Skeletal muscle cell (primary cell): ENCODE measurements around the gene WFIKKN2.

ENCODE experiments used
- DNase-seq: peaks from one replicate; pipeline ENCODE4 v3.0.0-alpha.2; 2010; ENCODE audit warnings: low read depth
- H3K4me3 ChIP-seq: 2 replicates; pipeline ENCODE4 v1.5.1; 2011; ENCODE audit warnings: low read depth, mild to moderate bottlenecking, control low read depth, low read length, moderate library complexity

WFIKKN2 gene

GRCh38 chr17:50832864-50833381 is 2.5 kb upstream of the WFIKKN2 start:
- DNase-seq, result no peak
- no peak overlapping the region for H3K4me3 ChIP-seq

- no peak for DNase-seq
- no peak overlapping the region for H3K4me3 ChIP-seq
These were observed 1.6 kb upstream of the WFIKKN2 start for GRCh38 chr17:50833510-50834428.

GRCh38 chr17:50834429-50835300 is 721 bp upstream of the WFIKKN2 start:
- peak overlapping the region; percentile 24 for H3K4me3 ChIP-seq
- DNase-seq, result peak; percentile 38

DNA sequence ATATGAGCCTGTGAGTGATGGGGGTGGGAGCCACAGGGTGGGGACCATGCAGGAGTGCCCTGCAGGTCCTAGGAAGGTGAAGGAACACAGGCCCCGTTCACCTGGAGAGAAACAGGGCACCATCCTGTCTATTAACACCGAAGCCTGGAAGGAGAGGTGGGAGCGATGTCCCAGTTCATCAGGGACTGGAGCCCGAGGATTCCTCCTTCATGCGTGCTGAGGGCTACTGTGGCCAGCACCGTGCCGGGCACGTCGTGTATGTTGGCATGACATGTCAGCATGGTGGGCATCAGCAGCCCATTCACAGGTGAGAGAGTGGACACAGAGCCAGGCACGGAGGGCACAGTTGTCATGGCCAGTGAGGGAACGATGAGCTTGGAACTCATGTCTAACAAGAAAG is 1.4 kb downstream of the WFIKKN2 start:
- H3K4me3 ChIP-seq, result no peak overlapping the region
- no peak for DNase-seq

- DNase-seq, result no peak
- H3K4me3 ChIP-seq, result no peak overlapping the region
These were observed 2.0 kb downstream of the WFIKKN2 start for GRCh38 chr17:50837286-50837979.

DNA sequence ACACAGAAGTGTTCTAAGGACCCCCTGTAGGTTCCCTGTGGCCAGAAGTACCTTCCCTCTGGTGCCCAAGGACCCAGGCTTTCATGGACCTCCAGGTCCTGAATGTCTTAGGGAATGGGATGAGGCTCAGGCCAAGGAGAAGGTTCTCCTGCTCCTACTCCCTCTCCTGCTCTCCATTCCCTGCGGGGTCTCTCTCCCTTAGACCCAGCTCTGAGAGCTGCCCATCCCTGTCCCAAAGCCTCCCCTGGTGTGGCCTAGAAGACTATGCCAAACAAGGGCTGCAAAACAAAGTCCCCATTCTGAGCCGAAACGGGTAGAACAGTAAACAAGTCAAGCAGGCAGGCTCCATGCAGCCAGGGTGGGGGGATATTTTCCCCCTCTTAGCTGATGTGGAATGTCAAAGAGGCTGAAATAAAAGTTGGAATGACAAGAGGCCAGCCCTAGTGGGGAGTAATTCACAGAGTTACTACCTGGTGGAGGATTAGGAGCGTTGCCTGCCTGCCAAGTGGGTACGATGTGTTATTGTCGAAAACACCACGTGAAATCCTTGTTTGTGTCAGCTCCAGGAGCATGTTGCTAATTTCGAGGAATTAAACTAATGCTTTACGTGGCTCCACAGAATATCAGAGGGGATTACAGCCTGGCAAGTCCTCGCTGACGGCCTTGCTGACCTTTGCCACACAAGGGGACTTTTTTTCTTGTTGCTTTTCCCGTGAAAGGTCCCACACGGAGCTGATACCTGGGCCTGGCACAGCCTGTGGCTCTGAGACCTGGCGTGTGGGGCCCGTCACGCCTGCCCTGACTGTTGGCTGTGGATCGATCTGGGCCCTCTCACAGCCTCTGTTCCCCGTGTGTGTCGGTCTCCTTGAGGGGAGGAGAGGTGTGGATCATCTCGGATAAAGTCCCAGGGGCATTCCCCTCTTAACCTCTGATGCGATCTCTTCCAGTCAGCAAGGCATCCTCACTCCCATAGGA is 2.9 kb downstream of the WFIKKN2 start:
- H3K4me3 ChIP-seq, result no peak overlapping the region
- no peak for DNase-seq

- DNase-seq, result no peak
- H3K4me3 ChIP-seq, result no peak overlapping the region
These were observed 4.4 kb downstream of the WFIKKN2 start for GRCh38 chr17:50839591-50840310.

DNA sequence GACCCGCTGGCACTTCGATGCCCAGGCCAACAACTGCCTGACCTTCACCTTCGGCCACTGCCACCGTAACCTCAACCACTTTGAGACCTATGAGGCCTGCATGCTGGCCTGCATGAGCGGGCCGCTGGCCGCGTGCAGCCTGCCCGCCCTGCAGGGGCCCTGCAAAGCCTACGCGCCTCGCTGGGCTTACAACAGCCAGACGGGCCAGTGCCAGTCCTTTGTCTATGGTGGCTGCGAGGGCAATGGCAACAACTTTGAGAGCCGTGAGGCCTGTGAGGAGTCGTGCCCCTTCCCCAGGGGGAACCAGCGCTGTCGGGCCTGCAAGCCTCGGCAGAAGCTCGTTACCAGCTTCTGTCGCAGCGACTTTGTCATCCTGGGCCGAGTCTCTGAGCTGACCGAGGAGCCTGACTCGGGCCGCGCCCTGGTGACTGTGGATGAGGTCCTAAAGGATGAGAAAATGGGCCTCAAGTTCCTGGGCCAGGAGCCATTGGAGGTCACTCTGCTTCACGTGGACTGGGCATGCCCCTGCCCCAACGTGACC is 5.0 kb downstream of the WFIKKN2 start:
- H3K4me3 ChIP-seq, result no peak overlapping the region
- no peak for DNase-seq

DNA sequence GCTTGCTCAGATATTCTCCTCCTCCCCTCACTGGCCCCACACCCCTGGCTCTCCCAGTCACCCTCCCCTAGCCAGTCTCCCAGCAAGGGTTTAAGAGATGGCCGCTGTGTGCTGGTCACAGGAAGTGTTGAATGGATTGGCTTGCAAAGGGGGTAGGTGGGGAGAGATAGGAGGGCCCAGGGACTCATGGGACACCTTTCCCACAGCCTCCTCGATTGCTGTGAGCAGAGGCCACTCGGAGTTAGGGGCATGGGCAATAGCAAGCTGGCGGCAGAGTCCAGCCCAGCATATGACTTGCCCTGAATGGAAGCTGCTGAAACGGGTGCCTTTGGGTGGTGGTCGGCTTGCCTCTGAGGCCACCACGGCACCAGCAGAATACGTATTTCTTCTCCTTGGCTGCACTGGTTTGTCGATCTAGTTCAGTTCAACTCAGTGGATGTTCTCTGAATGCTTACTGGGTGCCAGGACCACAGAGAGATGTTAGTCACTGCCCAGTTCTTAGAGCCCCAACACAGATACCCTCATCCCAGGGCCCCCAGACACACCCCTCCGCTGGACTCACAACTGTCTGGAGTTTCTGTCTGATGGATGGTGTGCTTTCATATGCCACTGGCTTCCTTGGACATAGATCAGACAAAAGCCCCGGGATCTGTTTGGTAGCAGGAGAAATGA is 6.0 kb downstream of the WFIKKN2 start:
- no peak overlapping the region for H3K4me3 ChIP-seq
- no peak for DNase-seq

DNA sequence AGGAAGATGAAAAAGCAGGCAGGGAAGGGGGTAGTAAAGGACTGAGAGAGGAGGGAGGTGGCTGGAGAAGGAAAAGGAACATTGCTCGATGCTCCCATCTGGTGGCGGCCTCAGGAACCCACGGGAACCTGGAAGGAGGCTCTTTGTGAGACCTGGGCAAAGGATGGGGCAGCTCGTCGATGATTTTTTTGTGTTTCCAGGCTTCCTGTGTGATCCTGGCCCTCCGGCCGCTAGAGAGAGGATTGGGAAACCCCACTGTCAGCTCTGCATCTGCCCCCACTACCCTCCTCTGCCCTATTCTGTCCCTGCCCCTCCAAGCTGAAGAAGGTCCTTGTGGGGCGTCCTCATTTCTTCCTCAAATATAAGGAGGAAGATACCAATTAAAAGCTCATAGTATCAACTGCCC is 6.6 kb downstream of the WFIKKN2 start:
- no peak overlapping the region for H3K4me3 ChIP-seq
- DNase-seq, result no peak

GRCh38 chr17:50842506-50843149 is 7.2 kb downstream of the WFIKKN2 start:
- no peak overlapping the region for H3K4me3 ChIP-seq
- no peak for DNase-seq

DNA sequence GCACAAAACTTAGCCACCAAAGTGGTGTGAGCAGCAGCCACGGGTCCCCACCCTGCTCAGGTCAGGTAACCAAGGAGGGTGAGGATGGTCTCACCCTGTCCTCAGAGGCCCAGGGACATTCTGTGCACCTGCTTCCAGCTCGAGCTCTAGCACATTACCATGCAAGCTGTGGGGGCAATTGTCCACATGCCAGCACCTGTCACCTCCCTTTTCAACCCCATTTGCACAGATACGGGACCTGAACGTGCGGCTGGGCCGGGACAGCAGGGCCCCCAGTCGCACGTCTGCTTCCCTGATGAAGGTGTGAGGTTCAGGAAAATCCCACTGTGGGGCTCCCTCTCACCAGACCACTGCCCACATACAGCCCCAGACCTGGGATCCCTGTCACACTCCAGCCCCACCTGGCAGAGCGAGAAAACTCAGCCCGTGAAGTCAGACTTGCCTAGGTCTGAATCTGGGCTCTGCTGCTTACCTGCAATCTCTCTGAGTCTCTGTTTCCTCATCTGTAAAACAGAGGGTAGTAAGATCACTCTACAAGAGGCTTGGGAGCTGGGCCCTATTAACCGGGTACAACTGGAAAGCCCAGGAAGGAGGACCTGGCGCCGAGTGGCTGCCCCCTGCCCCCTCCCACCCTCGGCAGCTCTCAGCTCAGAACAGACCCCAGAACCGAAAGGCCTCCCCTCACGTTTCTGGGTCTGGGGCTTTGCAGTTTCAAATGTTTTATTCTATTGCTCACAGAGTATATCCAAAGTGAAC is 7.9 kb downstream of the WFIKKN2 start:
- DNase-seq, result no peak
- no peak overlapping the region for H3K4me3 ChIP-seq

GRCh38 chr17:50844117-50844700 is 8.8 kb downstream of the WFIKKN2 start:
- DNase-seq, result no peak
- H3K4me3 ChIP-seq, result no peak overlapping the region

- no peak overlapping the region for H3K4me3 ChIP-seq
- no peak for DNase-seq
These were observed 10.1 kb downstream of the WFIKKN2 start for GRCh38 chr17:50845240-50846147.

DNA sequence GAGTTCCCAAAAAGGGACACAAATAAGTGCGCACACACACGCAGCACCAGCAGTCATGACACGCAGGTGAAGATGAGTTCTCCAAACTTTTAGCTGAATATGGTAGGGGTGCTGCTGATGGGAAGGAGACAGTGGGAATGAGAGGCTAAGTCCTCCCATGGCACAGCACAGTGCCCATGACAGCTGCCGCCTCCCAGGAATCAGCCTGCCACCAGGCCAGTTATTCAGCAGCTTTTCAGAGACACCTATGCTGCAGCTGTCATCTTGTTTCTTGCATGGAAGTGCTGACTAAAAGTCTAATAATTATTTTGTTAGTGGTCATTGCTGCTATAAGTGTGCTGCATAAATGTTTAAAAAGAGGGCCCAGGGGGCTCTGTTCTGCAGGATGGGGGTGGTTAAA is 12.2 kb downstream of the WFIKKN2 start:
- no peak overlapping the region for H3K4me3 ChIP-seq
- no peak for DNase-seq
